HG02884 (cell line): ENCODE results near the gene HDHD2.

Experiments used
- ATAC-seq: cut with Tn5 transposase; IDR thresholded peaks from one replicate; pipeline ENCODE4 v1.9.1; 2021; ENCODE audit warnings: mild to moderate bottlenecking, moderate library complexity; ENCODE audit not compliant: unreplicated experiment

The HDHD2 gene

DNA sequence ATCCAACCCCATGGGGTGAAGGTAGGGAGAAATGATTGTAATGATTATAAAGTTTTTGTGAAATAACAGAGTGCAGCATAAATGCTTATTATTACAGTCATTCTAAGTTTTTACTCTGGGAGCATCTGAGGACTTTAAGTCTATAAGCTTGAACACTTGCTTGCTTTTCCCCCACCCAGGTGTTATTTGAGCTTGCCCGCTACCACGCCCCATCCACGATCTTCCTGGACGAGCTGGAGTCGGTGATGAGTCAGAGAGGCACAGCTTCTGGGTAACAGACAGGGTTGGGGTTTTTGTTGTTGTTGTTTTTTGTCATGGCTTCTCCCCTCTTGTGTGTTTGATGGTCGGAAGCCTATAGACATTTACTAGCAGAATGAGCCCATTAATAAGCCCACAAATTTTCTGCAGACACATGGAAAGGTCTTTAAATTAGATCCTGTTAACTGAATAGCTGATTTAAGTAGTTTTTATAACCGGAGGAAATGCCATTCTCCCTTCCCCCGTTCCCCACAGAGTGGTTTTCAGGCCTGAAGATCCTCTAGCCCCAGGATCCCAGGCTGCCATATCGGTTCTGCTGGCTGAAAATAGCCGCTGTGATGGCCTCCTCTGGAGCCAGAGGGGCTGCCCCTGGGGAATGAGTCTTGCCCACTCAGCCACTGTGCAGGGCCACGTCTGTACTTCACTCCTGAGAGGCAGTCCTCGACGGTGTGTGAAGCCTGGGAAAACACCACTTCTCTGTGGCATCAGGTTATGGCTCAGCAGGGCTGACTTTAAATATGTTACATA lies 75.0 kb downstream of the HDHD2 start:
- no peak for ATAC-seq

DNA sequence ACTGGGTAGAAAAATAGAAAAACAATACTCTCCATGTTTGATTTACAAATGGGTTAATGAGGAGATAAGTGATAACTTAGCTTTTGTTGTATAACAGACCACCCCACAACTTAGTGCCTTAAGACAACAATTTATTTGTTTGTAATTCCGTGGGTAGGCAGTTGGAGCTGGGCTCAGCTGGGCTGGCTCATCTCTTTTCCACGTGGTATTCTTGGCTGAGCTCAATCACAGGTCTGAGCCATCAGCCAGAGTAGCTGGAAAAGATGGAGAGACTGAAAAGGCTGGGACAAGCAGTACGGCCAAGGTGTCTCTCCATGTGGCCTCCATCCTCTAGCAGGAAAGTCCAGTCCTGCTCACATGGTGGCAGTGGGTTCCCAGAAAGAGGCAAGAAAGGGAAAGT lies 82.7 kb downstream of the HDHD2 start:
- ATAC-seq, result no peak

DNA sequence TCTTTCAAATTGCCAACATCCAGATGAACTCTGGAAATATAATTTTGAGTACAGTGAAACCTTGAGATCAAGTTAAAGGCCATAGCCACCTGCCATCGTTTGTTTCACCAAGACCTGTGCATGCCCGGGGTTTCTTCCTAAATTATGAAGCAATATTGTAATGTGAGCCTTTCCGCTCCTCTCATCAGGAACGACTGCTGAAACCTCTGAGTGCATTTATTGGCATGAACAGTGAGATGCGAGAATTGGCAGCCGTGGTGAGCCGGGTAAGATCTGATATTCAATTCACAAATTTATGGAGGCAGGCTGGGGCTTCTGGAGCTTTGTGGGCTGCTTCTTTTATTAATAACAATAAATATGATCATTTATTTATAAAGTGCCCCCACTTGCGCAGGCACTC lies 87.2 kb downstream of the HDHD2 start:
- no peak for ATAC-seq

DNA sequence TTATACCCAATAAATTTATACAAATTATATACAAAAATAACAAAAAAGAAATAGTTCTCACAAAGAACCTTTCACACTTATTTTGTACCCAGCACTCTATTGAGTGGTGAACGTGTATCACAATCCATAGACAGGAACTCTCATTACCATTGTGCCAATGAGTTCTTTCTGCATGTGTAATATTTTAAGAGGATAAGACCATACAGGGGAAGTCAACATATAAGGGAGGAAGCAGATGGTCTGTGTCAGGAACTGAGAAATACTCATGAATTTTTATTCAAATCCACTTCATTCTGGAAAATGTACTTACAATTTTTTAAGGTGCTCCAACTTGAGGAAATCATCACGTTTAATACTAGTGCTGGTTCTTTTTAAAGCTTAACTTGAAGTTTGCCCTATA lies 87.8 kb downstream of the HDHD2 start:
- no peak for ATAC-seq
